ENCODE data around the gene ZBTB37. TPM values are rescaled to one million over a fixed set of nuclear protein-coding genes. Genes with fewer than 3 reads are reported as not detected.

ZBTB37 gene
- total RNA-seq, 4 donors from 2014 or later, result 1.6 to 6.3 (median 3.3) TPM

- Histone ChIP-seq H3K4me1 (no peaks in the 10 kb centered on the region), H3K27me3 (no peaks in the 10 kb centered on the region), H3K4me3 (no peak overlapping the region), H3K27ac (no peak overlapping the region), H3K9me3 (no peaks in the 10 kb centered on the region), H3K36me3 (peaks cover 0 to 12% (median 0%) of the 10 kb centered on the region in 3 donors)
- TF ChIP-seq CTCF (IDR thresholded peaks at IDR 0.05) (no peak), POLR2A (IDR thresholded peaks at IDR 0.05) (no peak)
- intact Hi-C loops (cut with DNase I), result no loop called here
- 58 to 74% methylated on average over 3 of the region's 3 CpGs for WGBS, 2 donors
- DNase-seq, result no peak
Measured at GRCh38 chr1:173894189-173894588, 26.0 kb downstream of the ZBTB37 start.

- H3K27ac ChIP-seq, result no peak overlapping the region
- no peaks in the 10 kb centered on the region for H3K27me3 ChIP-seq
- intact Hi-C loops (cut with DNase I), result no loop called here
- TF ChIP-seq POLR2A (IDR thresholded peaks at IDR 0.05), result no peak
- TF ChIP-seq CTCF (IDR thresholded peaks at IDR 0.05), result no peak
- H3K4me1 ChIP-seq, result no peaks in the 10 kb centered on the region
- no peaks in the 10 kb centered on the region for H3K36me3 ChIP-seq
- 80 to 88% methylated on average over 2 of the region's 2 CpGs for WGBS, 2 donors
- no peak for DNase-seq
- no peaks in the 10 kb centered on the region for H3K9me3 ChIP-seq
- no peak overlapping the region for H3K4me3 ChIP-seq
Measured at GRCh38 chr1:173900427-173900826, 32.2 kb downstream of the ZBTB37 start.

GRCh38 chr1:173900992-173901391 is 32.8 kb downstream of the ZBTB37 start:
- 62 to 68% methylated on average over 3 of the region's 3 CpGs for WGBS, 2 donors
- no peaks in the 10 kb centered on the region for H3K27me3 ChIP-seq
- H3K27ac ChIP-seq, result no peak overlapping the region
- H3K9me3 ChIP-seq, result no peaks in the 10 kb centered on the region
- no peak for DNase-seq
- no peaks in the 10 kb centered on the region for H3K4me1 ChIP-seq
- TF ChIP-seq CTCF (IDR thresholded peaks at IDR 0.05) (no peak), POLR2A (IDR thresholded peaks at IDR 0.05) (no peak)
- no peak overlapping the region for H3K4me3 ChIP-seq
- H3K36me3 ChIP-seq, result no peaks in the 10 kb centered on the region
- intact Hi-C loops (cut with DNase I), result no loop called here

- no peak overlapping the region for H3K4me3 ChIP-seq
- no peak for DNase-seq
- no peaks in the 10 kb centered on the region for H3K4me1 ChIP-seq
- no peaks in the 10 kb centered on the region for H3K27me3 ChIP-seq
- no peaks in the 10 kb centered on the region for H3K9me3 ChIP-seq
- intact Hi-C loops (cut with DNase I), result no loop called here
- 81 to 82% methylated on average over 6 of the region's 6 CpGs for WGBS, 2 donors
- H3K36me3 ChIP-seq, result no peaks in the 10 kb centered on the region
- no peak overlapping the region for H3K27ac ChIP-seq
- TF ChIP-seq POLR2A (IDR thresholded peaks at IDR 0.05) (no peak), CTCF (IDR thresholded peaks at IDR 0.05) (no peak)
Measured at GRCh38 chr1:173903827-173904531, 35.8 kb downstream of the ZBTB37 start.

- H3K4me3 ChIP-seq, result no peak overlapping the region
- no peaks in the 10 kb centered on the region for H3K4me1 ChIP-seq
- no peak for TF ChIP-seq CTCF (IDR thresholded peaks at IDR 0.05)
- no peak for TF ChIP-seq POLR2A (IDR thresholded peaks at IDR 0.05)
- WGBS, 2 donors, result 71 to 82% methylated on average over 3 of the region's 3 CpGs
- H3K36me3 ChIP-seq, result no peaks in the 10 kb centered on the region
- H3K27ac ChIP-seq, result no peak overlapping the region
- H3K27me3 ChIP-seq, result no peaks in the 10 kb centered on the region
- no peaks in the 10 kb centered on the region for H3K9me3 ChIP-seq
- intact Hi-C loops (cut with DNase I), result no loop called here
- DNase-seq, result no peak
Measured at GRCh38 chr1:173913111-173913510, 44.9 kb downstream of the ZBTB37 start.

Measured in esophagus squamous epithelium (tissue), 5 donors.